HG03565 (cell line): ENCODE results near the gene MRO.
"Not testable (repeated sequence)": the region's sequence is repeated elsewhere in the genome, so short reads cannot be mapped to it uniquely, and the experiment has no call there.

Source experiments
- ATAC-seq: cut with Tn5 transposase; IDR thresholded peaks from one replicate; pipeline ENCODE4 v1.9.1; 2021; ENCODE audit warnings: mild to moderate bottlenecking, moderate library complexity; ENCODE audit not compliant: unreplicated experiment

MRO gene

GRCh38 chr18:50836521-50836957 is 16.7 kb upstream of the MRO start:
- no peak for ATAC-seq

GRCh38 chr18:50833496-50833895 is 13.7 kb upstream of the MRO start:
- not testable (repeated sequence) for ATAC-seq

- ATAC-seq = no peak
Observed at GRCh38 chr18:50832754-50833153, 12.9 kb upstream of the MRO start.

- ATAC-seq = no peak
Observed at GRCh38 chr18:50830544-50830943, 10.7 kb upstream of the MRO start.

GRCh38 chr18:50829644-50830043 is 9.8 kb upstream of the MRO start:
- no peak for ATAC-seq

- ATAC-seq = no peak
Observed at GRCh38 chr18:50826027-50826426, 6.2 kb upstream of the MRO start.

GRCh38 chr18:50825621-50826020 is 5.8 kb upstream of the MRO start:
- no peak for ATAC-seq

GRCh38 chr18:50822756-50823155 is 2.9 kb upstream of the MRO start:
- no peak for ATAC-seq

- ATAC-seq = no peak
Observed at GRCh38 chr18:50820901-50821520, 1.2 kb upstream of the MRO start.

GRCh38 chr18:50819027-50819727 is 639 bp downstream of the MRO start:
- ATAC-seq = no peak

- ATAC-seq = no peak
Observed at GRCh38 chr18:50816419-50817166, 3.2 kb downstream of the MRO start.

GRCh38 chr18:50814395-50814794 is 5.4 kb downstream of the MRO start:
- ATAC-seq = no peak

- no peak for ATAC-seq
Observed at GRCh38 chr18:50813353-50813752, 6.5 kb downstream of the MRO start.

- no peak for ATAC-seq
Observed at GRCh38 chr18:50812834-50813233, 7.0 kb downstream of the MRO start.

- no peak for ATAC-seq
Observed at GRCh38 chr18:50807176-50807575, 12.6 kb downstream of the MRO start.

- no peak for ATAC-seq
Observed at GRCh38 chr18:50806208-50806616, 13.6 kb downstream of the MRO start.

GRCh38 chr18:50805732-50806131 is 14.1 kb downstream of the MRO start:
- ATAC-seq = no peak

GRCh38 chr18:50803592-50803991 is 16.2 kb downstream of the MRO start:
- no peak for ATAC-seq

GRCh38 chr18:50802141-50802540 is 17.7 kb downstream of the MRO start:
- ATAC-seq = no peak

- ATAC-seq = no peak
Observed at GRCh38 chr18:50797142-50797541, 22.7 kb downstream of the MRO start.

GRCh38 chr18:50796495-50796894 is 23.3 kb downstream of the MRO start:
- no peak for ATAC-seq
